ENCODE measurements around the gene SLC4A9. TPM values are rescaled to one million over a fixed set of nuclear protein-coding genes. Genes with fewer than 3 reads are reported as not detected.

The SLC4A9 gene
- total RNA-seq, 1 donor from 2014 or later = 0.18 TPM

GRCh38 chr5:140367256-140368013, 7.4 kb downstream of the SLC4A9 start:
- Mint-ChIP-seq H3K27me3 (ENCODE audit: low read depth) (no peaks in the 10 kb centered on the region), H3K27ac (no peak overlapping the region), H3K9me3 (no peaks in the 10 kb centered on the region), H3K4me1 (ENCODE audit: low read depth) (peaks cover 6% of the 10 kb centered on the region), H3K4me3 (ENCODE audit: low read depth) (no peak overlapping the region), H3K36me3 (ENCODE audit: low read depth) (no peaks in the 10 kb centered on the region)
- intact Hi-C loops (cut with micrococcal nuclease) = no loop called here
- DNase-seq (ENCODE audit: low spot score) = no peak

DNA sequence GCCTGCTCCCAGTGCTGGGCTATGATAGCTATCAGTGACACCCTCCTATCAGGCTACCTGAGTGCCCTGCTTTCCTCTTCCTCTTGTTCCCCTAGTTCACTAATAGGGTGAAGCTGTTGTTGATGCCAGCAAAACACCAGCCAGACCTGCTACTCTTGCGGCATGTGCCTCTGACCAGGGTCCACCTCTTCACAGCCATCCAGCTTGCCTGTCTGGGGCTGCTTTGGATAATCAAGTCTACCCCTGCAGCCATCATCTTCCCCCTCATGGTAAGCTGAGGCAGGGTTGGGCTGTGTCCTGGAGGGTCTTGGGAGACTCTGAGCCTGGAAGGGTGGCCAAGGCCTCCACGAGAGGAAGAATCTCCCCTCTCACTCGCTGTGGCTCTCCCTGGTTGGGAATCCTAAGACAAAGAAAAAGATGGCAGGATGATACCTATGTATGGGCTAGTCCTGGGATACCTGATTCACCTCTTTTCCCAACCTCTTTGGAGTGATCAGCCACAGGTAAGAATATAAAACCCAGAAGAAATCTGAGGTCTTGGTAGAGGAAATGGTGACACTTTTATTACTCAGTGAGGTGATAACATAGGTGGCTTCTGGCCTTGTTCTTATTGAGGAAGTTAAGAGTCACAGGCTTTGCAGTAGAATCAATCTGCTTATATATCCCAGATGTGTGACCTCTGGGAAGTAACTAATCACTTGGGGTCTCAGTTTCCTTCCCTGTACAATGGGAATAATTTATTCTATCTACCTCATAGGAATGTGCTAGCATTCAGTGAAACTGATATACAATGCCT, 11.6 kb downstream of the SLC4A9 start:
- no peak for DNase-seq (ENCODE audit: low spot score)
- H3K27me3 Mint-ChIP-seq (ENCODE audit: low read depth) = no peaks in the 10 kb centered on the region
- no peaks in the 10 kb centered on the region for H3K36me3 Mint-ChIP-seq (ENCODE audit: low read depth)
- peaks cover 5% of the 10 kb centered on the region for H3K4me1 Mint-ChIP-seq (ENCODE audit: low read depth)
- intact Hi-C loops (cut with micrococcal nuclease) = loop anchor here (5.0 kb wide), 1 partner anchor 351 kb away; no protein-coding TSS in a partner anchor
- no peak overlapping the region for H3K4me3 Mint-ChIP-seq (ENCODE audit: low read depth)
- H3K9me3 Mint-ChIP-seq = no peaks in the 10 kb centered on the region
- no peak overlapping the region for H3K27ac Mint-ChIP-seq

- intact Hi-C loops (cut with micrococcal nuclease) = loop anchor here (1.0 to 5.0 kb wide), 2 partner anchors 262 to 349 kb away; no protein-coding TSS in a partner anchor
- Mint-ChIP-seq H3K27ac (no peak overlapping the region), H3K27me3 (ENCODE audit: low read depth) (no peaks in the 10 kb centered on the region), H3K4me1 (ENCODE audit: low read depth) (peaks cover 5% of the 10 kb centered on the region), H3K4me3 (ENCODE audit: low read depth) (no peak overlapping the region), H3K9me3 (no peaks in the 10 kb centered on the region), H3K36me3 (ENCODE audit: low read depth) (no peaks in the 10 kb centered on the region)
- no peak for DNase-seq (ENCODE audit: low spot score)
Measured at GRCh38 chr5:140372971-140373487, 13.0 kb downstream of the SLC4A9 start.

- H3K4me1 Mint-ChIP-seq (ENCODE audit: low read depth) = peaks cover 8% of the 10 kb centered on the region
- no peaks in the 10 kb centered on the region for H3K9me3 Mint-ChIP-seq
- H3K4me3 Mint-ChIP-seq (ENCODE audit: low read depth) = no peak overlapping the region
- no peaks in the 10 kb centered on the region for H3K27me3 Mint-ChIP-seq (ENCODE audit: low read depth)
- no peak overlapping the region for H3K27ac Mint-ChIP-seq
- H3K36me3 Mint-ChIP-seq (ENCODE audit: low read depth) = no peaks in the 10 kb centered on the region
- intact Hi-C loops (cut with micrococcal nuclease) = no loop called here
- no peak for DNase-seq (ENCODE audit: low spot score)
Measured at GRCh38 chr5:140381351-140381750, 21.4 kb downstream of the SLC4A9 start.

- no peaks in the 10 kb centered on the region for H3K36me3 Mint-ChIP-seq (ENCODE audit: low read depth)
- H3K27ac Mint-ChIP-seq = no peak overlapping the region
- H3K4me3 Mint-ChIP-seq (ENCODE audit: low read depth) = no peak overlapping the region
- H3K27me3 Mint-ChIP-seq (ENCODE audit: low read depth) = no peaks in the 10 kb centered on the region
- H3K9me3 Mint-ChIP-seq = no peaks in the 10 kb centered on the region
- peaks cover 8% of the 10 kb centered on the region for H3K4me1 Mint-ChIP-seq (ENCODE audit: low read depth)
- intact Hi-C loops (cut with micrococcal nuclease) = no loop called here
- no peak for DNase-seq (ENCODE audit: low spot score)
Measured at GRCh38 chr5:140381972-140382371, 22.0 kb downstream of the SLC4A9 start.

GRCh38 chr5:140382866-140383265, 22.9 kb downstream of the SLC4A9 start:
- Mint-ChIP-seq H3K27me3 (ENCODE audit: low read depth) (no peaks in the 10 kb centered on the region), H3K4me1 (ENCODE audit: low read depth) (peaks cover 8% of the 10 kb centered on the region), H3K4me3 (ENCODE audit: low read depth) (no peak overlapping the region), H3K9me3 (no peaks in the 10 kb centered on the region), H3K27ac (no peak overlapping the region), H3K36me3 (ENCODE audit: low read depth) (no peaks in the 10 kb centered on the region)
- DNase-seq (ENCODE audit: low spot score) = no peak
- intact Hi-C loops (cut with micrococcal nuclease) = no loop called here

DNA sequence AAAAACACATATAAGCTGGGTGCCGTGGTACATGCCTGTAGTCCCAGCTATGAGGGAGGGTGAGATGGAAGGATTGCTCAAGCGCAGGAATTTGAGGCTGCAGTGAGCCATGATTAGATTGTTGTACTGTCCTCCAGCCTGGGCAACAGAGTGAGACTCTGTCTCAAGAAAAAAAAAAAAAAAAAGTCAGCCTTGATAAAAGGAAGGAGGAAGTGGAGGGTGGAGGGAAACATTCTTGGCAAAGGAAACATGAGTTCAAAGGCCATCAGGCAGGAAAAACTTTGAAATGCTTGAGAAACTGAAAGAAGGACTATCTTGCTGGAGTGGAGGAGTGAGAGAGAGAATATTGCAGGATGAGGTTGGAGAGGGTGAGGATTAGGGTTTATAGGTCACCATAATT, 23.3 kb downstream of the SLC4A9 start:
- no peaks in the 10 kb centered on the region for H3K36me3 Mint-ChIP-seq (ENCODE audit: low read depth)
- H3K4me1 Mint-ChIP-seq (ENCODE audit: low read depth) = peaks cover 8% of the 10 kb centered on the region
- no peaks in the 10 kb centered on the region for H3K27me3 Mint-ChIP-seq (ENCODE audit: low read depth)
- DNase-seq (ENCODE audit: low spot score) = no peak
- H3K9me3 Mint-ChIP-seq = no peaks in the 10 kb centered on the region
- no peak overlapping the region for H3K4me3 Mint-ChIP-seq (ENCODE audit: low read depth)
- intact Hi-C loops (cut with micrococcal nuclease) = no loop called here
- no peak overlapping the region for H3K27ac Mint-ChIP-seq

- H3K4me1 Mint-ChIP-seq (ENCODE audit: low read depth) = peaks cover 2% of the 10 kb centered on the region
- no peak for DNase-seq (ENCODE audit: low spot score)
- H3K9me3 Mint-ChIP-seq = no peaks in the 10 kb centered on the region
- H3K4me3 Mint-ChIP-seq (ENCODE audit: low read depth) = no peak overlapping the region
- no peak overlapping the region for H3K27ac Mint-ChIP-seq
- intact Hi-C loops (cut with micrococcal nuclease) = no loop called here
- no peaks in the 10 kb centered on the region for H3K27me3 Mint-ChIP-seq (ENCODE audit: low read depth)
- no peaks in the 10 kb centered on the region for H3K36me3 Mint-ChIP-seq (ENCODE audit: low read depth)
Measured at GRCh38 chr5:140388052-140388451, 28.1 kb downstream of the SLC4A9 start.

DNA sequence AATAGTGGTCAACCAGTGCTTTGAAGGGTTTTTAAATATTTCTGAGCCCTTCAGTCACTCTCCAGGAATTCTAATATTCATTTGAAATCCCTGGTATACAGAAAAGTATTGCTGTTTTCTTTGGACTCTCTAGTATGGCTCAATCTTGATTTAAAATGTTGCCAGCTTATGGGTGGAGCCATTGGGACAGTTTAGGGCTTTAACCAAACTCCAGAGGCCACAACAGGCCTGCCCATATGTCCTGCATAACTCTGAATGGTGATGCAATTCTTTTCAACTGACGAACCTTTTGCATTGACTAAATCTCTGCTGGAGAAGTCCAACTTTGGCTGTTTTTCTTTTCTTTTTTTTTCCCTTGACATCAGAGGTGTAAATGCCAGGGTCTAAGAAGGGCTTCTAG, 31.3 kb downstream of the SLC4A9 start:
- no peaks in the 10 kb centered on the region for H3K4me1 Mint-ChIP-seq (ENCODE audit: low read depth)
- H3K27me3 Mint-ChIP-seq (ENCODE audit: low read depth) = no peaks in the 10 kb centered on the region
- no peak overlapping the region for H3K27ac Mint-ChIP-seq
- H3K4me3 Mint-ChIP-seq (ENCODE audit: low read depth) = no peak overlapping the region
- intact Hi-C loops (cut with micrococcal nuclease) = no loop called here
- no peaks in the 10 kb centered on the region for H3K36me3 Mint-ChIP-seq (ENCODE audit: low read depth)
- H3K9me3 Mint-ChIP-seq = no peaks in the 10 kb centered on the region
- DNase-seq (ENCODE audit: low spot score) = no peak

- H3K4me3 Mint-ChIP-seq (ENCODE audit: low read depth) = no peak overlapping the region
- H3K27ac Mint-ChIP-seq = no peak overlapping the region
- H3K36me3 Mint-ChIP-seq (ENCODE audit: low read depth) = no peaks in the 10 kb centered on the region
- H3K27me3 Mint-ChIP-seq (ENCODE audit: low read depth) = no peaks in the 10 kb centered on the region
- H3K9me3 Mint-ChIP-seq = no peaks in the 10 kb centered on the region
- intact Hi-C loops (cut with micrococcal nuclease) = no loop called here
- no peak for DNase-seq (ENCODE audit: low spot score)
- no peaks in the 10 kb centered on the region for H3K4me1 Mint-ChIP-seq (ENCODE audit: low read depth)
Measured at GRCh38 chr5:140391732-140392131, 31.7 kb downstream of the SLC4A9 start.

GRCh38 chr5:140393738-140394137, 33.7 kb downstream of the SLC4A9 start:
- no peak for DNase-seq (ENCODE audit: low spot score)
- intact Hi-C loops (cut with micrococcal nuclease) = no loop called here
- Mint-ChIP-seq H3K27ac (no peak overlapping the region), H3K27me3 (ENCODE audit: low read depth) (no peaks in the 10 kb centered on the region), H3K36me3 (ENCODE audit: low read depth) (no peaks in the 10 kb centered on the region), H3K9me3 (no peaks in the 10 kb centered on the region), H3K4me1 (ENCODE audit: low read depth) (no peaks in the 10 kb centered on the region), H3K4me3 (ENCODE audit: low read depth) (no peak overlapping the region)

- Mint-ChIP-seq H3K4me1 (ENCODE audit: low read depth) (peaks cover 5% of the 10 kb centered on the region), H3K9me3 (no peaks in the 10 kb centered on the region), H3K36me3 (ENCODE audit: low read depth) (peaks cover 9% of the 10 kb centered on the region), H3K27me3 (ENCODE audit: low read depth) (no peaks in the 10 kb centered on the region), H3K4me3 (ENCODE audit: low read depth) (no peak overlapping the region), H3K27ac (no peak overlapping the region)
- no peak for DNase-seq (ENCODE audit: low spot score)
- intact Hi-C loops (cut with micrococcal nuclease) = no loop called here
Measured at GRCh38 chr5:140398379-140398811, 38.4 kb downstream of the SLC4A9 start.

Measured in activated T-helper 2 cell treated with anti-CD3 and anti-CD28 coated beads, Interferon-gamma antibody, Interleukin-2, Interleukin-4, amounts not matched to agents 10 μg/mL and 5 μg/mL and 100 μg/mL, durations not matched to agents 14 hours and 24 hours and 36 hours (primary cell).